ENCODE data around the gene GLA. TPM values are rescaled to one million over a fixed set of nuclear protein-coding genes. Genes with fewer than 3 reads are reported as not detected.

GLA gene
- total RNA-seq, 1 donor from 2014 or later: 28.1 TPM

DNA sequence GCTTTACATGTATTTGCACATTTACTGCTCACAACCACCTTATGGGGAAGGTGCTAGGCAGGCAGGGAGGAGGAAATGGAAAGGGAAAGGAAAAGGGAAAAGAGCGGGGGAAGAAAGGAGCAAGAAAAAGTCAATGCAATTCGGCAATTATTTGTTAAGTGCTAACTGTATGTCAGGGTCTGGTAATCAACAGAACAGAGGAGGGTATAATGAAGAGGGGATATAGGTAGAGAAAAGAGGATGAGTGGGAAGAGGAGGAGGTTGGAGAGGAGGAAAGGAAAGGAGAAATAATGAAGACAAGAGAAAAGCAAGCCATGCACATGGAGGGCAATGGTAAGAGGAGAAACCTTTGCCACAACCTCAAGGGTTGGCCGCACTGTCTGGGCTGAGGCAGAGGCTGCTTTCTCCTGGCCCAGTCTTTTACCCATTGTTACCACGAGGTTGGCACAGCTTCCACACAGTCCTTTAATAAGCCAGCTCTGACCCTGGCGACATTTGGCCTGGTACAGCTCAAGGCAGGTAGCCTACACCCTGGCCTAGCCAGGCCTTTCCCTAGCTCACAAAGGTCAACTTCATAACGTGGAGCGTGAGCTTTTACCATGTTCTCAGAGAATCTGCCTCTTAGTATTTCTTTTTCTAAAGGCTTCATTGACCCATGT, 22.6 kb downstream of the GLA start:
- H3K9me3 Mint-ChIP-seq (ENCODE audit: low read depth): no peaks in the 10 kb centered on the region
- DNase-seq (ENCODE audit: low spot score): no peak
- H3K36me3 Mint-ChIP-seq (ENCODE audit: low read depth): no peaks in the 10 kb centered on the region
- TF ChIP-seq, protein P1, sequence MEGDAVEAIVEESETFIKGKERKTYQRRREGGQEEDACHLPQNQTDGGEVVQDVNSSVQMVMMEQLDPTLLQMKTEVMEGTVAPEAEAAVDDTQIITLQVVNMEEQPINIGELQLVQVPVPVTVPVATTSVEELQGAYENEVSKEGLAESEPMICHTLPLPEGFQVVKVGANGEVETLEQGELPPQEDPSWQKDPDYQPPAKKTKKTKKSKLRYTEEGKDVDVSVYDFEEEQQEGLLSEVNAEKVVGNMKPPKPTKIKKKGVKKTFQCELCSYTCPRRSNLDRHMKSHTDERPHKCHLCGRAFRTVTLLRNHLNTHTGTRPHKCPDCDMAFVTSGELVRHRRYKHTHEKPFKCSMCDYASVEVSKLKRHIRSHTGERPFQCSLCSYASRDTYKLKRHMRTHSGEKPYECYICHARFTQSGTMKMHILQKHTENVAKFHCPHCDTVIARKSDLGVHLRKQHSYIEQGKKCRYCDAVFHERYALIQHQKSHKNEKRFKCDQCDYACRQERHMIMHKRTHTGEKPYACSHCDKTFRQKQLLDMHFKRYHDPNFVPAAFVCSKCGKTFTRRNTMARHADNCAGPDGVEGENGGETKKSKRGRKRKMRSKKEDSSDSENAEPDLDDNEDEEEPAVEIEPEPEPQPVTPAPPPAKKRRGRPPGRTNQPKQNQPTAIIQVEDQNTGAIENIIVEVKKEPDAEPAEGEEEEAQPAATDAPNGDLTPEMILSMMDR (IDR thresholded peaks at IDR 0.05): no peak
- H3K4me1 Mint-ChIP-seq (ENCODE audit: low read depth): no peaks in the 10 kb centered on the region
- H3K4me3 Mint-ChIP-seq (ENCODE audit: unreplicated experiment): no peak overlapping the region
- H3K27me3 Mint-ChIP-seq (ENCODE audit: low read depth): no peaks in the 10 kb centered on the region
- H3K27ac Mint-ChIP-seq (ENCODE audit: unreplicated experiment): no peak overlapping the region

DNA sequence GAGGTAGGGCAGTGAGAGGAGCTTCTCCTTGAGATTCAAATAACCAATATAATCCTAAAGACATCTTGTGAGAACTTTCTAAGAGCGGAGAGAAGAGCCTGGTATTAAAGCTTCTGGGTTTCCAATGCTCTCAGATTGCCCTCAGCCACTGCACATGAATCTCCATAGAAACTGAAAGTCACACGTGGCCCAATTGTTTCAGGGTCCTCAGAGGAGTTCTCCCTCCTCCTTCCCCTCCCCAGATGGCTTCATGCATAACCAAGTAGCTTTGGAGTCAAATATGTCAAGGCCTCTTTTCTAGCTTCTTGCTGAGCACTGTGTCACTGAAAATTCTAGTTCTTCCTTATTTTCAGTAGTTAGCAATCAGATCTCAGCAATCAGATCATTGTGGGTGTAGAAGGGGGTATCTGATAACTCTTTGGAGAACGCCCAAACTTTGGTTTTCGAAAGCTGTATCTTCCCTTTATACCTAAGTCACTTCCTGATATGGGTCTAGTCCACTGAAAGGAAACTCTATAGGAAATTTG, 24.0 kb downstream of the GLA start:
- no peak for DNase-seq (ENCODE audit: low spot score)
- no peaks in the 10 kb centered on the region for H3K4me1 Mint-ChIP-seq (ENCODE audit: low read depth)
- H3K4me3 Mint-ChIP-seq (ENCODE audit: unreplicated experiment): no peak overlapping the region
- H3K27ac Mint-ChIP-seq (ENCODE audit: unreplicated experiment): no peak overlapping the region
- H3K36me3 Mint-ChIP-seq (ENCODE audit: low read depth): no peaks in the 10 kb centered on the region
- TF ChIP-seq, protein P1 (IDR thresholded peaks at IDR 0.05): no peak
- no peaks in the 10 kb centered on the region for H3K27me3 Mint-ChIP-seq (ENCODE audit: low read depth)
- H3K9me3 Mint-ChIP-seq (ENCODE audit: low read depth): peaks cover 3% of the 10 kb centered on the region

DNA sequence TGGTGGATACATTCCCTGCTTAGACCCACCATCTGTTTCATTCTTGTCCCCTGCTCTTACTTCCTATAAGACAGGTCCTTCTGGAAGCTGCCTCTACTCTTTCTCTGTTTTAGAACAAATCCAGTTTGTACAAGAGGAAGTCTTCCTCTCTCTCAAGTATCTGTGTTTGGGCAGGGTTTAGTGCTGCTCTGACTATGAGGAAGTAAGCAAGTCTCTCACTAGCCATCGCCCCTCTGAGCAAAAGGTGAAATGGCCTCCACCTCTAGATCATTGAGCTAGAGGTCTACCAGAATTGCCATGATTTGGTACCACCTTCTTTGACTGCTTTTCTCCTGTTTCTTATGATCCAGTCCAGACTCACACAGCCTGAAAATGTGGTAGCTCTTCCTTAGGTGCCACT, 30.2 kb downstream of the GLA start:
- H3K4me1 Mint-ChIP-seq (ENCODE audit: low read depth): no peaks in the 10 kb centered on the region
- no peaks in the 10 kb centered on the region for H3K36me3 Mint-ChIP-seq (ENCODE audit: low read depth)
- no peak for DNase-seq (ENCODE audit: low spot score)
- TF ChIP-seq, protein P1 (IDR thresholded peaks at IDR 0.05): no peak
- H3K27ac Mint-ChIP-seq (ENCODE audit: unreplicated experiment): no peak overlapping the region
- H3K9me3 Mint-ChIP-seq (ENCODE audit: low read depth): peaks cover 13% of the 10 kb centered on the region
- peaks cover 2% of the 10 kb centered on the region for H3K27me3 Mint-ChIP-seq (ENCODE audit: low read depth)
- no peak overlapping the region for H3K4me3 Mint-ChIP-seq (ENCODE audit: unreplicated experiment)

DNA sequence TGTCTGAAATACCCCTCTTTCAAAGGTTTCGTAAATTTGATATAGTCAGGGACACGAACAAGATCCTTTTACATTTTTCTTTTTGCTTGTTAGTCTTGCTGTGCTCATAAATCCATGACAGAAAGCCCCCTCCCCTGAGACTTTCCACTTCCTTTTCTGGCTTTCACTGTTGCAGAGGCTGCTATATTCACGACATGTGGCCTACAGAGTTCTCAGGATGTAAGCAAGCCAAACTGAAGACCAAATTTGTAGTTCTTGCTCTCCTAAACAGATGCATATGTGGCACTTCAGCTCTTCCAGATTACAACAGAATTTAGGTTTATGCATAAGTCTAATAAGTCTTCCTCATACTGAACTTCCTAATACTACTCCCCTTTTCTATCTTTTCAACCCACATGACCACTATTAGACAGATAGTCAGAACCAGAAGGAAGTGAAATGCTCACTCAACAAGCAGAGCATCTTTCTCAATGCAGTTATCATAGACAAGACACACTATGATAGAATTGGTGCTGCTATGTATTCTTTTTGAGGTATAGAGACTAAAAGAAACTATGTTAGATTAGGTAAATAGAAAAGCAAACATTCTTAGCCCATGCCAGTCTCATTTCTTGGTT, 36.7 kb downstream of the GLA start:
- Mint-ChIP-seq H3K4me1 (ENCODE audit: low read depth) (no peaks in the 10 kb centered on the region), H3K4me3 (ENCODE audit: unreplicated experiment) (no peak overlapping the region), H3K27ac (ENCODE audit: unreplicated experiment) (no peak overlapping the region), H3K9me3 (ENCODE audit: low read depth) (peaks cover 5% of the 10 kb centered on the region), H3K36me3 (ENCODE audit: low read depth) (no peaks in the 10 kb centered on the region), H3K27me3 (ENCODE audit: low read depth) (peaks cover 2% of the 10 kb centered on the region)
- no peak for DNase-seq (ENCODE audit: low spot score)
- TF ChIP-seq, protein P1 (IDR thresholded peaks at IDR 0.05): no peak

DNA sequence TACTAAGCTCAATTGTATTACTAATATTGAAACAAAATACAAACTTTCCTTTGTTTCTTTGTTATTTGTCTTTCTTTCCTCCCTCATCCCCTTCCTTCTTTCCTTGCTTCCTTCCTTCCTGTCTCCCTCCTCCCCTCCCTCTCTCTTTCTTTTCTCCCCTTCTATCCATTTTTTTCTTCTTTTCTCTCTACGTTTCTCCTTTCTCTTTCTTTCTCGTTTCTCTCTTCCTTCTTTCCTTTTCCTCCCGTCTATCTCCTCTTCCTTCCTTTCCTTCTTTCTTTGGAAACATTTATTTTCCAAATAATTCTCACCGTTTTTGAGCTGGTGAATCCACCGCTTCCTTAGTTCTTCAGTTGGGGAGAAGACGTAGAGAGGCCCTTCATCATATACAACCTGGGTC, 38.0 kb downstream of the GLA start:
- H3K4me1 Mint-ChIP-seq (ENCODE audit: low read depth): no peaks in the 10 kb centered on the region
- no peak overlapping the region for H3K27ac Mint-ChIP-seq (ENCODE audit: unreplicated experiment)
- TF ChIP-seq, protein P1 (IDR thresholded peaks at IDR 0.05): no peak
- DNase-seq (ENCODE audit: low spot score): no peak
- H3K27me3 Mint-ChIP-seq (ENCODE audit: low read depth): no peaks in the 10 kb centered on the region
- H3K36me3 Mint-ChIP-seq (ENCODE audit: low read depth): no peaks in the 10 kb centered on the region
- no peak overlapping the region for H3K4me3 Mint-ChIP-seq (ENCODE audit: unreplicated experiment)
- H3K9me3 Mint-ChIP-seq (ENCODE audit: low read depth): no peaks in the 10 kb centered on the region

Measured in chondrocyte (in vitro differentiated cells).